SK-N-SH (cell line): ENCODE data around the gene LRP1. TPM values are rescaled to one million over a fixed set of nuclear protein-coding genes. Genes with fewer than 3 reads are reported as not detected.

Source experiments
- CTCF ChIA-PET: fragments of 300-600, 350-600 bp; formaldehyde crosslinking; extraction: SDS; loops from one replicate; lab custom pipeline; 2021; lab: Yijun Ruan, JAX
- POLR2A ChIA-PET: fragments of 350-600 bp; sonication (Branson Sonifier 250); formaldehyde crosslinking; extraction: SDS; loops from one replicate; lab custom pipeline; 2020; ENCODE audit warnings: antibody characterized with exemption, inconsistent platforms; lab: Yijun Ruan, JAX
- DNase-seq: peaks from one replicate; pipeline ENCODE4 v3.0.0; 2012
- H2AFZ ChIP-seq: fragments of 200-600 bp; sonication (generic); 2 replicates; pipeline ENCODE4 v1.8.1; 2016; ENCODE audit warnings: antibody characterized with exemption, mild to moderate bottlenecking, low read depth
- H3F3A ChIP-seq: fragments of 200-600 bp; sonication (generic); replicated peaks from 2 replicates; pipeline ENCODE3; 2016; ENCODE audit warnings: antibody characterized with exemption, mild to moderate bottlenecking; ENCODE audit not compliant: insufficient read depth
- H3K27ac ChIP-seq, 2 experiments: fragments of 200-500 bp in 1 of 2; fragments of 200-600 bp in 1 of 2; sonication (Bioruptor generic) in 1 of 2; sonication (generic), shearing (Covaris generic) in 1 of 2; 2 replicates each; pipeline versions ENCODE4 v1.5.1 to v1.6.1; 2014 to 2016; ENCODE audit warnings: low read depth in 2 of 2, inconsistent platforms in 1 of 2, low read length in 1 of 2, mild to moderate bottlenecking in 1 of 2, mixed read lengths in 1 of 2
- H3K27me3 ChIP-seq: fragments of 200-600 bp; sonication (generic), shearing (Covaris generic); 2 replicates; pipeline ENCODE4 v1.6.1; 2016; ENCODE audit warnings: mixed run types; ENCODE audit not compliant: insufficient read depth
- H3K36me3 ChIP-seq, 2 experiments: fragments of 200-500 bp in 1 of 2; fragments of 200-600 bp in 1 of 2; sonication (Bioruptor generic) in 1 of 2; sonication (generic) in 1 of 2; replicated peaks in 1 of 2; 2 replicates each; pipeline versions ENCODE3 to v1.5.1; 2014 to 2016; ENCODE audit warnings: low read length in 1 of 2, mild to moderate bottlenecking in 1 of 2; ENCODE audit not compliant: insufficient read depth in 2 of 2, control insufficient read depth in 1 of 2
- H3K4me1 ChIP-seq, 2 experiments: fragments of 200-500 bp in 1 of 2; fragments of 200-600 bp in 1 of 2; sonication (Bioruptor generic) in 1 of 2; sonication (generic), shearing (Covaris generic) in 1 of 2; 2 replicates each; pipeline versions ENCODE4 v1.5.1 to v1.6.1; 2014 to 2016; ENCODE audit warnings: low read depth in 1 of 2, low read length in 1 of 2, mixed run types in 1 of 2; ENCODE audit not compliant: insufficient read depth in 2 of 2, control insufficient read depth in 1 of 2
- H3K4me2 ChIP-seq: fragments of 200-600 bp; sonication (generic), shearing (Covaris generic); 2 replicates; pipeline ENCODE4 v1.6.1; 2017; ENCODE audit warnings: mixed run types
- H3K4me3 ChIP-seq, 2 experiments: fragments of 200-500 bp in 1 of 2; fragments of 200-600 bp in 1 of 2; sonication (Bioruptor generic) in 1 of 2; sonication (generic), shearing (Covaris generic) in 1 of 2; 2 replicates each; pipeline versions ENCODE4 v1.5.1 to v1.8.1; 2014 to 2016; ENCODE audit warnings: low read depth in 2 of 2, inconsistent platforms in 1 of 2, low read length in 1 of 2, mild to moderate bottlenecking in 1 of 2, mixed read lengths in 1 of 2, moderate library complexity in 1 of 2
- H3K79me2 ChIP-seq: fragments of 200-600 bp; sonication (generic); 2 replicates; pipeline ENCODE4 v1.8.1; 2017; ENCODE audit warnings: mild to moderate bottlenecking; ENCODE audit not compliant: insufficient read depth
- H3K9ac ChIP-seq: fragments of 200-600 bp; sonication (generic); 2 replicates; pipeline ENCODE4 v1.6.1; 2017; ENCODE audit warnings: mixed run types
- H3K9me2 ChIP-seq: fragments of 200-600 bp; sonication (generic); 2 replicates; pipeline ENCODE4 v1.6.1; 2017; ENCODE audit warnings: mixed run types
- H3K9me3 ChIP-seq: fragments of 200-600 bp; sonication (generic); 2 replicates; pipeline ENCODE4 v1.6.1; 2017; ENCODE audit warnings: mixed run types, mild to moderate bottlenecking, moderate library complexity
- H4K20me1 ChIP-seq: fragments of 200-600 bp; sonication (generic); 2 replicates; pipeline ENCODE4 v1.6.1; 2017; ENCODE audit warnings: mild to moderate bottlenecking, mixed run types; ENCODE audit not compliant: insufficient read depth
- EP300 ChIP-seq, 2 experiments: IDR thresholded peaks; 2 replicates each; pipeline versions ENCODE4 v1.4.0 to v1.6.1; 2012; ENCODE audit warnings: borderline replicate concordance in 1 of 2, low read depth in 1 of 2, low read length in 1 of 2
- FOXJ3 ChIP-seq: sonication (generic); formaldehyde crosslinking; IDR thresholded peaks from 2 replicates; pipeline ENCODE4 v1.5.1; 2020; ENCODE audit warnings: mild to moderate bottlenecking, missing genetic modification reagents
- GABPA ChIP-seq: IDR thresholded peaks from 2 replicates; pipeline ENCODE4 v1.4.0; 2012; ENCODE audit warnings: low read depth, mild to moderate bottlenecking
- NRF1 ChIP-seq: IDR thresholded peaks from 2 replicates; pipeline ENCODE4 v1.6.1; 2012; ENCODE audit warnings: low read depth, mild to moderate bottlenecking, low read length
- RXRA ChIP-seq: IDR thresholded peaks from 2 replicates; pipeline ENCODE4 v1.4.0; 2012; ENCODE audit warnings: low read depth, mild to moderate bottlenecking, borderline replicate concordance
- TEAD4 ChIP-seq: IDR thresholded peaks from 2 replicates; pipeline ENCODE4 v1.4.0; 2012; ENCODE audit warnings: mild to moderate bottlenecking, borderline replicate concordance; ENCODE audit not compliant: insufficient read depth
- WGBS: methylation state at CpG from one replicate; pipeline ENCODE4 v1.1.6; 2017; ENCODE audit warnings: low lambda C conversion rate; 5-methylcytosine and 5-hydroxymethylcytosine counted together
- polyA plus RNA-seq, 3 experiments: library from polyadenylated mRNA; depleted of rRNA; stranded (reverse); fragments of >200 nt; gene quantifications; 2 replicates each; pipeline ENCODE4 v1.2.3, GENCODE V29; 2012
- TF ChIP-seq, protein P1 (sequence below): IDR thresholded peaks from 2 replicates; pipeline ENCODE4 v1.6.1; 2012; ENCODE audit warnings: mild to moderate bottlenecking, low read depth, low read length, moderate library complexity
- TF ChIP-seq, protein P2 (sequence below): fragments of 150-350 bp; IDR thresholded peaks from 2 replicates; pipeline ENCODE4 v1.6.1; 2016; ENCODE audit warnings: mild to moderate bottlenecking, low read depth, low read length
- TF ChIP-seq, protein P3 (sequence below): IDR thresholded peaks from 2 replicates; pipeline ENCODE4 v1.4.0; 2012; ENCODE audit warnings: low read depth, borderline replicate concordance
- TF ChIP-seq, protein P4 (sequence below): IDR thresholded peaks from 2 replicates; pipeline ENCODE4; 2012

The LRP1 gene
- polyA plus RNA-seq, 1 of the 3 experiments (the other 2 are of a cell fraction): 55.0 TPM

DNA sequence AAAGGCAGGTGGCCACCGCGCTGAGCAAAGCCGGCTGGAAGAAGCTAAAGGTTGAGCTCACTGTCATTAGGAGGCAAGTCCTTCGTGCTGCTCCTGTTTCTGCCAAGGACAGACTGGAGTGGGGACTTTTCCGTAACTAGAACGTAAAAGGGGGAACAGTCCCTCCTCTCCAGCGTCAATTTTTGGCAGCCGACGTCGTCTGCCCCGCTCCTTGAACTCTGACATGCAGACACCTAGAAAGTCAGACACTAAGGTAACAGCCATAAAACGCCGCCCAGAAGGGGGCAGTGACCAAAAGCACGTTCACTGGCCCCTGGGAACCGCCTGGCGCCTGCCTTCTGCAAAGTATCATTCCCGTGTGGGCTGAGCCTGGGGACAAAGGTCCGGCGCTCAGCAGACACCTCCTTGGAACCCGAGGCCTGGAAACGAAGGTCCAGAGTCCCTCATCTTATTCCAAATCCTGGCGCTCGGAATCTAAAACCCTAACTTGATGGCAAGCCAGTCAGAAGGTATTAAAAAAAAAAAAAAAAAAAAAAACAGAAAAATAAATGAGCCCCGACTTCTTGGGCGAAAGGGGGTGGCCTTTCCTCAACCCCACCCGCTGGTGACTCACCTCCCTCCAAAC, 1.1 kb upstream of the LRP1 start (continued):
- TF ChIP-seq, protein P1, sequence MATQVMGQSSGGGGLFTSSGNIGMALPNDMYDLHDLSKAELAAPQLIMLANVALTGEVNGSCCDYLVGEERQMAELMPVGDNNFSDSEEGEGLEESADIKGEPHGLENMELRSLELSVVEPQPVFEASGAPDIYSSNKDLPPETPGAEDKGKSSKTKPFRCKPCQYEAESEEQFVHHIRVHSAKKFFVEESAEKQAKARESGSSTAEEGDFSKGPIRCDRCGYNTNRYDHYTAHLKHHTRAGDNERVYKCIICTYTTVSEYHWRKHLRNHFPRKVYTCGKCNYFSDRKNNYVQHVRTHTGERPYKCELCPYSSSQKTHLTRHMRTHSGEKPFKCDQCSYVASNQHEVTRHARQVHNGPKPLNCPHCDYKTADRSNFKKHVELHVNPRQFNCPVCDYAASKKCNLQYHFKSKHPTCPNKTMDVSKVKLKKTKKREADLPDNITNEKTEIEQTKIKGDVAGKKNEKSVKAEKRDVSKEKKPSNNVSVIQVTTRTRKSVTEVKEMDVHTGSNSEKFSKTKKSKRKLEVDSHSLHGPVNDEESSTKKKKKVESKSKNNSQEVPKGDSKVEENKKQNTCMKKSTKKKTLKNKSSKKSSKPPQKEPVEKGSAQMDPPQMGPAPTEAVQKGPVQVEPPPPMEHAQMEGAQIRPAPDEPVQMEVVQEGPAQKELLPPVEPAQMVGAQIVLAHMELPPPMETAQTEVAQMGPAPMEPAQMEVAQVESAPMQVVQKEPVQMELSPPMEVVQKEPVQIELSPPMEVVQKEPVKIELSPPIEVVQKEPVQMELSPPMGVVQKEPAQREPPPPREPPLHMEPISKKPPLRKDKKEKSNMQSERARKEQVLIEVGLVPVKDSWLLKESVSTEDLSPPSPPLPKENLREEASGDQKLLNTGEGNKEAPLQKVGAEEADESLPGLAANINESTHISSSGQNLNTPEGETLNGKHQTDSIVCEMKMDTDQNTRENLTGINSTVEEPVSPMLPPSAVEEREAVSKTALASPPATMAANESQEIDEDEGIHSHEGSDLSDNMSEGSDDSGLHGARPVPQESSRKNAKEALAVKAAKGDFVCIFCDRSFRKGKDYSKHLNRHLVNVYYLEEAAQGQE: no peak
- TF ChIP-seq EP300 (IDR thresholded peaks at IDR 0.05; ENCODE audit: borderline replicate concordance in 1 of 2, low read depth in 1 of 2, low read length in 1 of 2) (no peak), TEAD4 (no peak)

DNA sequence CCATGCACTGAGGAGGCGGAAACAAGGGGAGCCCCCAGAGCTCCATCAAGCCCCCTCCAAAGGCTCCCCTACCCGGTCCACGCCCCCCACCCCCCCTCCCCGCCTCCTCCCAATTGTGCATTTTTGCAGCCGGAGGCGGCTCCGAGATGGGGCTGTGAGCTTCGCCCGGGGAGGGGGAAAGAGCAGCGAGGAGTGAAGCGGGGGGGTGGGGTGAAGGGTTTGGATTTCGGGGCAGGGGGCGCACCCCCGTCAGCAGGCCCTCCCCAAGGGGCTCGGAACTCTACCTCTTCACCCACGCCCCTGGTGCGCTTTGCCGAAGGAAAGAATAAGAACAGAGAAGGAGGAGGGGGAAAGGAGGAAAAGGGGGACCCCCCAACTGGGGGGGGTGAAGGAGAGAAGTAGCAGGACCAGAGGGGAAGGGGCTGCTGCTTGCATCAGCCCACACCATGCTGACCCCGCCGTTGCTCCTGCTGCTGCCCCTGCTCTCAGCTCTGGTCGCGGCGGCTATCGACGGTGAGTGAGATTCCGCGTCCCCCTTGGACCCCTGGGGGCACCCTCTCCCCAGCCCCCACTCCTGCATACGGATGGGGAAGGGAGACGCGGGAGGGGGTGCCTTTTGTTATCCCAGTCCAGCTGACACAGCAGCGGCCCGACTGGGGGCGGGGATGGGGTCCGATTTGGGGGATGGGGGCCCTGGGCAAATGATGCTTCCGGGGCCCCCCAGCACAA, 400 bp downstream of the LRP1 start:
- H3K4me1 ChIP-seq: peaks cover 35 to 48% of the 10 kb centered on the region in 2 experiments
- H3K36me3 ChIP-seq: no peaks in the 10 kb centered on the region
- no peaks in the 10 kb centered on the region for H3K9me3 ChIP-seq
- H3K27ac ChIP-seq: peak overlapping the region; percentile 18 to 88; a peak in 3 of 4 replicates
- H3K4me2 ChIP-seq: peak overlapping the region; percentile 99
- H3F3A ChIP-seq: peaks cover 5% of the 10 kb centered on the region
- peaks cover 34% of the 10 kb centered on the region for H4K20me1 ChIP-seq
- TF ChIP-seq, protein P2, sequence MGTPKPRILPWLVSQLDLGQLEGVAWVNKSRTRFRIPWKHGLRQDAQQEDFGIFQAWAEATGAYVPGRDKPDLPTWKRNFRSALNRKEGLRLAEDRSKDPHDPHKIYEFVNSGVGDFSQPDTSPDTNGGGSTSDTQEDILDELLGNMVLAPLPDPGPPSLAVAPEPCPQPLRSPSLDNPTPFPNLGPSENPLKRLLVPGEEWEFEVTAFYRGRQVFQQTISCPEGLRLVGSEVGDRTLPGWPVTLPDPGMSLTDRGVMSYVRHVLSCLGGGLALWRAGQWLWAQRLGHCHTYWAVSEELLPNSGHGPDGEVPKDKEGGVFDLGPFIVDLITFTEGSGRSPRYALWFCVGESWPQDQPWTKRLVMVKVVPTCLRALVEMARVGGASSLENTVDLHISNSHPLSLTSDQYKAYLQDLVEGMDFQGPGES: no peak
- TF ChIP-seq RXRA: no peak
- no peak for TF ChIP-seq GABPA
- TF ChIP-seq, protein P3, sequence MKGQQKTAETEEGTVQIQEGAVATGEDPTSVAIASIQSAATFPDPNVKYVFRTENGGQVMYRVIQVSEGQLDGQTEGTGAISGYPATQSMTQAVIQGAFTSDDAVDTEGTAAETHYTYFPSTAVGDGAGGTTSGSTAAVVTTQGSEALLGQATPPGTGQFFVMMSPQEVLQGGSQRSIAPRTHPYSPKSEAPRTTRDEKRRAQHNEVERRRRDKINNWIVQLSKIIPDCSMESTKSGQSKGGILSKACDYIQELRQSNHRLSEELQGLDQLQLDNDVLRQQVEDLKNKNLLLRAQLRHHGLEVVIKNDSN: no peak
- TF ChIP-seq NRF1: no peak
- TF ChIP-seq FOXJ3 (CRISPR knock-in tag): no peak
- TF ChIP-seq, protein P4, sequence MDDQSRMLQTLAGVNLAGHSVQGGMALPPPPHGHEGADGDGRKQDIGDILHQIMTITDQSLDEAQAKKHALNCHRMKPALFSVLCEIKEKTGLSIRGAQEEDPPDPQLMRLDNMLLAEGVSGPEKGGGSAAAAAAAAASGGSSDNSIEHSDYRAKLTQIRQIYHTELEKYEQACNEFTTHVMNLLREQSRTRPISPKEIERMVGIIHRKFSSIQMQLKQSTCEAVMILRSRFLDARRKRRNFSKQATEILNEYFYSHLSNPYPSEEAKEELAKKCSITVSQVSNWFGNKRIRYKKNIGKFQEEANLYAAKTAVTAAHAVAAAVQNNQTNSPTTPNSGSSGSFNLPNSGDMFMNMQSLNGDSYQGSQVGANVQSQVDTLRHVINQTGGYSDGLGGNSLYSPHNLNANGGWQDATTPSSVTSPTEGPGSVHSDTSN: no peak
- ChIA-PET POLR2A (interaction anchor here (1.1 to 3.4 kb wide), 9 partner anchors 13 to 359 kb away, joined by 3 to 23 read pairs (median 5); partner anchors contain the start of genes LRP1-AS, MARS1 and STAT6), CTCF (interaction anchor here (0.6 to 23.5 kb wide), 18 partner anchors 12 to 120 kb away, joined by 3 to 643 read pairs (median 6); partner anchors contain the start of genes LRP1-AS and STAT6)
- peak overlapping the region; percentile 87 to 96 for H3K4me3 ChIP-seq
- 7% methylated on average over 20 of the region's 35 CpGs for WGBS
- peak overlapping the region; percentile 80 for H3K9ac ChIP-seq
- no peaks in the 10 kb centered on the region for H3K27me3 ChIP-seq
- DNase-seq: peak; percentile 66
- peak overlapping the region; percentile 38; the same call in 1 of the 2 replicates for H2AFZ ChIP-seq
- H3K9me2 ChIP-seq: no peaks in the 10 kb centered on the region
- H3K79me2 ChIP-seq: peaks cover 50% of the 10 kb centered on the region
